Epithelial cell of proximal tubule (primary cell): ENCODE measurements around the gene GRID1. TPM values are rescaled to one million over a fixed set of nuclear protein-coding genes. Genes with fewer than 3 reads are reported as not detected.

Source experiments
- DNase-seq: peaks from one replicate; pipeline ENCODE4 v3.0.0-alpha.2; 2011; ENCODE audit warnings: low read depth
- H3K4me3 ChIP-seq: 2 replicates; pipeline ENCODE4 v1.5.1; 2011; ENCODE audit warnings: low read depth, mild to moderate bottlenecking, low read length
- CTCF ChIP-seq: conservative IDR thresholded peaks from 2 replicates; pipeline ENCODE4 v1.5.1; 2012; ENCODE audit warnings: low read depth, mild to moderate bottlenecking, low read length
- total RNA-seq: library from RNA; depleted of rRNA; stranded (reverse); fragments of >200 nt; gene quantifications from 2 replicates; pipeline ENCODE4 v1.2.3, GENCODE V29; 2015

The GRID1 gene
- total RNA-seq, 1 donor from 2014 or later = 0.52 TPM

GRCh38 chr10:86410542-86411124 lies 44.0 kb upstream of the GRID1 start:
- peak; percentile 90 for DNase-seq
- TF ChIP-seq CTCF = no peak
- no peak overlapping the region for H3K4me3 ChIP-seq

GRCh38 chr10:86409183-86409582 lies 42.6 kb upstream of the GRID1 start:
- no peak for TF ChIP-seq CTCF
- no peak overlapping the region for H3K4me3 ChIP-seq
- DNase-seq = no peak

GRCh38 chr10:86403183-86403797 lies 36.7 kb upstream of the GRID1 start:
- no peak for TF ChIP-seq CTCF
- peak overlapping the region; percentile 70 for H3K4me3 ChIP-seq
- peak; percentile 89 for DNase-seq

GRCh38 chr10:86402283-86402941 lies 35.8 kb upstream of the GRID1 start:
- DNase-seq = no peak
- TF ChIP-seq CTCF = no peak
- H3K4me3 ChIP-seq = peak overlapping the region; percentile 70

- no peak for DNase-seq
- peak overlapping the region; percentile 70 for H3K4me3 ChIP-seq
- TF ChIP-seq CTCF = no peak
These were observed 35.1 kb upstream of the GRID1 start for GRCh38 chr10:86401588-86402282.

- TF ChIP-seq CTCF = peak; percentile 22
- H3K4me3 ChIP-seq = peak overlapping the region; percentile 70
- no peak for DNase-seq
These were observed 34.4 kb upstream of the GRID1 start for GRCh38 chr10:86400705-86401587.
